Psoas muscle (tissue), 8 donors: ENCODE results near the gene DPP9. TPM values are rescaled to one million over a fixed set of nuclear protein-coding genes. Genes with fewer than 3 reads are reported as not detected.

Experiments used
- ATAC-seq, 4 donors: fragments of 200-7000 bp; cut with Tn5 transposase; one replicate each; pipeline ENCODE4 v1.9.1; 2020; ENCODE audit warnings: moderate library complexity in 3 of 4, mild to moderate bottlenecking in 2 of 4
- DNase-seq, 2 donors: peaks; one replicate each; pipeline ENCODE4 v3.0.0-alpha.2; 2020
- H3K27ac ChIP-seq: fragments of 200-600 bp; one replicate; pipeline ENCODE4 v1.8.0; 2022
- H3K27me3 ChIP-seq, 3 donors: fragments of 200-600 bp in 1 of 3; one replicate each; pipeline versions ENCODE4 v1.6.1 to v1.8.0; 2013 to 2022; ENCODE audit warnings: low read length in 2 of 3, mild to moderate bottlenecking in 2 of 3, moderate library complexity in 1 of 3; ENCODE audit not compliant: insufficient read depth in 3 of 3
- H3K36me3 ChIP-seq, 2 donors: fragments of 200-600 bp in 1 of 2; one replicate each; pipeline versions ENCODE4 v1.6.1 to v1.8.0; 2013 to 2022; ENCODE audit warnings: low read depth in 1 of 2, mild to moderate bottlenecking in 1 of 2, moderate library complexity in 1 of 2; ENCODE audit not compliant: insufficient read depth in 1 of 2
- H3K4me1 ChIP-seq: fragments of 200-600 bp; one replicate; pipeline ENCODE4 v1.8.0; 2022
- H3K4me3 ChIP-seq: fragments of 200-600 bp; one replicate; pipeline ENCODE4 v1.8.0; 2022; ENCODE audit warnings: mild to moderate bottlenecking
- H3K9me3 ChIP-seq: fragments of 200-600 bp; one replicate; pipeline ENCODE4 v1.8.0; 2022
- CTCF ChIP-seq: fragments of 200-600 bp; IDR thresholded peaks from one replicate; pipeline ENCODE4 v1.8.0; 2022; ENCODE audit warnings: antibody characterized with exemption
- WGBS, 3 donors: extraction: QIAGEN DNeasy Blood & Tissue Kit; methylation state at CpG; one replicate each; pipeline versions ENCODE4 v1.1.6 to v1.1.7; 2013; 5-methylcytosine and 5-hydroxymethylcytosine counted together
- intact Hi-C, 2 donors: fragments of 100-400 bp; cut with DNase I; formaldehyde crosslinking; loops; one replicate each; pipeline versions ENCODE4 v1.11.0 to v1.14.2; 2022
- polyA plus RNA-seq, 3 donors: library from polyadenylated mRNA; stranded (reverse); fragments of 200-250 nt; gene quantifications; one replicate each; pipeline ENCODE4 v1.2.3, GENCODE V29; 2013
- total RNA-seq, 4 donors: library from RNA; stranded (reverse); fragmentation: NEBNext Ultra II Directional in 2 of 4; extraction: Animal tissue kit (Norgen Biotek cat#: 25700) in 2 of 4; gene quantifications; one replicate each; pipeline versions ENCODE4 v1.2.1 to v1.2.4, GENCODE V29; 2021 to 2023
- donor health status: healthy with polysubstance abuse.
- donor health status: DM: no; HTN: no; CAD: no; lungs with moderate emphysema.
- donor health status: Bipolar disorder and iron deficiency.
- donor health status: healthy.
- donor health status: DM: yes; HTN: yes; CAD: no.
- donor health status: DM: no; HTN: no; CAD: no.
- donor health status: DM: no; HTN: no; CAD: no.
- donor health status: DM: yes; HTN: yes; CAD: no.

Gene DPP9
- total and polyA plus RNA-seq, 7 donors, result 55.9 to 138 (median 90.3) TPM

- 28 to 67% (median 39%) methylated on average over 9 of the region's 9 CpGs for WGBS, 3 donors
- H3K27me3 ChIP-seq, result no peaks in the 10 kb centered on the region
- peaks cover 51% of the 10 kb centered on the region for H3K4me1 ChIP-seq
- intact Hi-C loops, result no loop called here
- no peak for TF ChIP-seq CTCF
- DNase-seq (peak in 1 of 2 donors; percentile 87), ATAC-seq (peak; percentile 43 to 71 (median 60))
- no peak overlapping the region for H3K4me3 ChIP-seq
- H3K9me3 ChIP-seq, result no peaks in the 10 kb centered on the region
- H3K27ac ChIP-seq, result peak overlapping the region; percentile 77
- H3K36me3 ChIP-seq, result peaks cover 13 to 58% of the 10 kb centered on the region in 2 donors
These were observed 19.3 kb downstream of the DPP9 start for GRCh38 chr19:4704317-4704673.

- peak in 1 of 2 donors; percentile 59 for DNase-seq
- no peak overlapping the region for H3K4me3 ChIP-seq
These were observed 19.8 kb downstream of the DPP9 start for GRCh38 chr19:4703671-4704316.

GRCh38 chr19:4702764-4703163 is 20.9 kb downstream of the DPP9 start:
- TF ChIP-seq CTCF, result no peak
- Histone ChIP-seq H3K9me3 (no peaks in the 10 kb centered on the region), H3K4me3 (no peak overlapping the region), H3K36me3 (peaks cover 15 to 71% of the 10 kb centered on the region in 2 donors), H3K4me1 (peaks cover 36% of the 10 kb centered on the region), H3K27ac (no peak overlapping the region), H3K27me3 (no peaks in the 10 kb centered on the region)
- ATAC-seq, result no peak
- peak in 1 of 2 donors; percentile 56 for DNase-seq
- intact Hi-C loops, result no loop called here
- 81 to 90% (median 85%) methylated on average over 10 to 11 of the region's 11 CpGs for WGBS, 3 donors

More at GRCh38 chr19:4703671-4704316, 19.8 kb downstream of the DPP9 start:
- Histone ChIP-seq H3K36me3 (peaks cover 13 to 61% of the 10 kb centered on the region in 2 donors), H3K27me3 (no peaks in the 10 kb centered on the region), H3K9me3 (no peaks in the 10 kb centered on the region), H3K4me1 (peaks cover 46% of the 10 kb centered on the region), H3K27ac (peak overlapping the region; percentile 77)
- TF ChIP-seq CTCF, result no peak
- WGBS, 3 donors, result 82 to 85% (median 85%) methylated on average over 28 of the region's 28 CpGs
- ATAC-seq, result peak in 1 of 4 donors; percentile 2
- intact Hi-C loops, result no loop called here

GRCh38 chr19:4701557-4701956 is 22.1 kb downstream of the DPP9 start:
- 71 to 78% (median 72%) methylated on average over 8 of the region's 8 CpGs for WGBS, 3 donors
- H3K9me3 ChIP-seq, result no peaks in the 10 kb centered on the region
- DNase-seq (peak in 1 of 2 donors; percentile 72), ATAC-seq (peak in 3 of 4 donors; percentile 10 to 52 (median 47))
- H3K27me3 ChIP-seq, result no peaks in the 10 kb centered on the region
- no peak for TF ChIP-seq CTCF
- H3K27ac ChIP-seq, result no peak overlapping the region
- intact Hi-C loops, result no loop called here
- no peak overlapping the region for H3K4me3 ChIP-seq
- H3K36me3 ChIP-seq, result peaks cover 15 to 83% of the 10 kb centered on the region in 2 donors
- H3K4me1 ChIP-seq, result peaks cover 34% of the 10 kb centered on the region

- intact Hi-C loops, result no loop called here
- WGBS, 3 donors, result 84 to 89% (median 88%) methylated on average over 11 of the region's 11 CpGs
- Histone ChIP-seq H3K36me3 (peaks cover 15 to 84% of the 10 kb centered on the region in 2 donors), H3K27ac (no peak overlapping the region), H3K4me1 (peaks cover 35% of the 10 kb centered on the region), H3K4me3 (no peak overlapping the region), H3K9me3 (no peaks in the 10 kb centered on the region), H3K27me3 (no peaks in the 10 kb centered on the region)
- no peak for DNase-seq
- no peak for TF ChIP-seq CTCF
- no peak for ATAC-seq
These were observed 23.0 kb downstream of the DPP9 start for GRCh38 chr19:4700693-4700970.
